Measurements from ENCODE around the gene CPAMD8.

Gene CPAMD8

GRCh38 chr19:16868423-16869130 is 158.0 kb downstream of the CPAMD8 start:
- DNase-seq: no peak

- DNase-seq: no peak
Observed at GRCh38 chr19:16867211-16867610, 159.4 kb downstream of the CPAMD8 start.

- no peak for DNase-seq
Observed at GRCh38 chr19:16862826-16863415, 163.7 kb downstream of the CPAMD8 start.

GRCh38 chr19:16861834-16862233 is 164.8 kb downstream of the CPAMD8 start:
- DNase-seq: no peak

- DNase-seq: no peak
Observed at GRCh38 chr19:16861011-16861410, 165.6 kb downstream of the CPAMD8 start.

GRCh38 chr19:16860118-16860517 is 166.5 kb downstream of the CPAMD8 start:
- no peak for DNase-seq

- DNase-seq: no peak
Observed at GRCh38 chr19:16859626-16860025, 167.0 kb downstream of the CPAMD8 start.

- DNase-seq: no peak
Observed at GRCh38 chr19:16856091-16856490, 170.5 kb downstream of the CPAMD8 start.

GRCh38 chr19:16853066-16853465 is 173.5 kb downstream of the CPAMD8 start:
- no peak for DNase-seq

GRCh38 chr19:16851031-16851712 is 175.4 kb downstream of the CPAMD8 start:
- DNase-seq: no peak

GRCh38 chr19:16850133-16850532 is 176.5 kb downstream of the CPAMD8 start:
- DNase-seq: no peak

- DNase-seq: no peak
Observed at GRCh38 chr19:16849168-16849567, 177.4 kb downstream of the CPAMD8 start.

GRCh38 chr19:16847430-16847829 is 179.2 kb downstream of the CPAMD8 start:
- no peak for DNase-seq

GRCh38 chr19:16846901-16847300 is 179.7 kb downstream of the CPAMD8 start:
- no peak for DNase-seq

All from activated gamma-delta T cell treated with Interleukin-2 at 50 U/mL for 16 hours (primary cell).